Measurements from ENCODE around the gene FBRSL1.

Gene FBRSL1

DNA sequence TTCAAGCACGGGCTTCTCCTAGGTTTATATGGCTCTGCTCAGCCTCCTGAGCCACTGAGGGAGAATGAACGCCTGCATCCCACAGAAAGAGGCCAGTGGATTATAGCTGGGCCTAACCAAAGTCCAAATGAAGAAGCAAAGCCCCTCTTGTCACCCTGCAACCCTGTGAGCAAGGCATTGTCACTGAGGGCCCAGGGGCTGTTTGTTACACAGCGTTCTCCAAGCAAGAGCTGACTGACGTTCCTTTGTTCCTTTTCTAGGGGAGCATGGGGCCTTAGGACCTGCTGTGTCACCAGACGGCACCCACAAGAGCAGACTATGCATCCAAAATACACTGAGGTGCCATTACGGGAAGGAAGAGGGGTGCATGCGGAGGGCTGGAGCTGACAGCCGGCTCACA lies 4.3 kb upstream of the FBRSL1 start:
- ATAC-seq = no peak
- no peak for TF ChIP-seq ESRRG (CRISPR knock-in tag; IDR thresholded peaks at IDR 0.05)
- TF ChIP-seq OSR1 (CRISPR knock-in tag; IDR thresholded peaks at IDR 0.05) = no peak
- TF ChIP-seq ZNF565 (CRISPR knock-in tag; conservative IDR thresholded peaks at IDR 0.05; ENCODE audit: low read depth) = no peak
- TF ChIP-seq CSDC2 (CRISPR knock-in tag; IDR thresholded peaks at IDR 0.05) = no peak
- no peak for TF ChIP-seq ISL1 (CRISPR knock-in tag; IDR thresholded peaks at IDR 0.05)
- TF ChIP-seq TSHZ2 (CRISPR knock-in tag; IDR thresholded peaks at IDR 0.05) = no peak
- no peak for TF ChIP-seq TCF4 (CRISPR knock-in tag; IDR thresholded peaks at IDR 0.05; ENCODE audit: borderline replicate concordance)
- no peak for TF ChIP-seq ZNF70 (CRISPR knock-in tag; IDR thresholded peaks at IDR 0.05)
- no peak for TF ChIP-seq ZC3H10 (CRISPR knock-in tag; IDR thresholded peaks at IDR 0.05)

- TF ChIP-seq SNAI2 (CRISPR knock-in tag; IDR thresholded peaks at IDR 0.05) = no peak
- TF ChIP-seq CSDC2 (CRISPR knock-in tag; IDR thresholded peaks at IDR 0.05) = no peak
- no peak for TF ChIP-seq ZC3H10 (CRISPR knock-in tag; IDR thresholded peaks at IDR 0.05)
- no peak for TF ChIP-seq OSR1 (CRISPR knock-in tag; IDR thresholded peaks at IDR 0.05)
- no peak for ATAC-seq
Measured at GRCh38 chr12:132486168-132486567, 3.8 kb upstream of the FBRSL1 start.

DNA sequence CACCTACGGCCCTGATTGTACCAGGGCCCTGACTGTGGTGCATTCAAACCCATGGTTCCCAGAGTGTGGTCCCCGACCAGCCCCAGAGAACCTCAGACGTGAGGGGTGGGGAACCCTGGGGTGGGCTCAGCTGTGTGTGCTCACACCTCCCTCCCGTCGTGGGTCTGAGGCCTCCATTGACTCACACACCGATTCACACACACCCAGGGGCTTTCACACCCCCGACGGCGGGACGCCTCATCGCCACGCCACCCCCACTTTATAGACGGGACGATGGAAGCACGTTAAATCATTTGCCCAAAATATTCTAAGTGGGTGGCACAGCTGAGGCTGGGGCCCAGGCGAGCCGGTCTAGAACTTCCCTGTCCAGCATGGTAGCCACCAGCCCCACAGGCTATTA lies 3.4 kb upstream of the FBRSL1 start:
- ATAC-seq = no peak
- TF ChIP-seq TSHZ2 (CRISPR knock-in tag; IDR thresholded peaks at IDR 0.05) (no peak), ZNF565 (CRISPR knock-in tag; conservative IDR thresholded peaks at IDR 0.05; ENCODE audit: low read depth) (no peak), ISL1 (CRISPR knock-in tag; IDR thresholded peaks at IDR 0.05) (no peak), ZC3H10 (CRISPR knock-in tag; IDR thresholded peaks at IDR 0.05) (no peak), ARNTL (CRISPR knock-in tag; IDR thresholded peaks at IDR 0.05; ENCODE audit: borderline replicate concordance, low read depth) (no peak), TCF4 (CRISPR knock-in tag; IDR thresholded peaks at IDR 0.05; ENCODE audit: borderline replicate concordance) (no peak), GLIS3 (CRISPR knock-in tag; IDR thresholded peaks at IDR 0.05) (no peak), PPARA (CRISPR knock-in tag; IDR thresholded peaks at IDR 0.05; ENCODE audit: borderline replicate concordance) (no peak), BACH2 (CRISPR knock-in tag; IDR thresholded peaks at IDR 0.05; ENCODE audit: borderline replicate concordance) (no peak), RARB (CRISPR knock-in tag; IDR thresholded peaks at IDR 0.05) (no peak), SNAI2 (CRISPR knock-in tag; IDR thresholded peaks at IDR 0.05) (no peak), ESRRG (CRISPR knock-in tag; IDR thresholded peaks at IDR 0.05) (no peak), CSDC2 (CRISPR knock-in tag; IDR thresholded peaks at IDR 0.05) (no peak), ZFP30 (CRISPR knock-in tag; IDR thresholded peaks at IDR 0.05) (no peak), ZNF70 (CRISPR knock-in tag; IDR thresholded peaks at IDR 0.05) (no peak), TOX (CRISPR knock-in tag; IDR thresholded peaks at IDR 0.05; ENCODE audit: borderline replicate concordance) (no peak), OSR1 (CRISPR knock-in tag; IDR thresholded peaks at IDR 0.05) (no peak), CREB5 (CRISPR knock-in tag; IDR thresholded peaks at IDR 0.05; ENCODE audit: low read depth) (no peak)
- TF ChIP-seq, protein P1, sequence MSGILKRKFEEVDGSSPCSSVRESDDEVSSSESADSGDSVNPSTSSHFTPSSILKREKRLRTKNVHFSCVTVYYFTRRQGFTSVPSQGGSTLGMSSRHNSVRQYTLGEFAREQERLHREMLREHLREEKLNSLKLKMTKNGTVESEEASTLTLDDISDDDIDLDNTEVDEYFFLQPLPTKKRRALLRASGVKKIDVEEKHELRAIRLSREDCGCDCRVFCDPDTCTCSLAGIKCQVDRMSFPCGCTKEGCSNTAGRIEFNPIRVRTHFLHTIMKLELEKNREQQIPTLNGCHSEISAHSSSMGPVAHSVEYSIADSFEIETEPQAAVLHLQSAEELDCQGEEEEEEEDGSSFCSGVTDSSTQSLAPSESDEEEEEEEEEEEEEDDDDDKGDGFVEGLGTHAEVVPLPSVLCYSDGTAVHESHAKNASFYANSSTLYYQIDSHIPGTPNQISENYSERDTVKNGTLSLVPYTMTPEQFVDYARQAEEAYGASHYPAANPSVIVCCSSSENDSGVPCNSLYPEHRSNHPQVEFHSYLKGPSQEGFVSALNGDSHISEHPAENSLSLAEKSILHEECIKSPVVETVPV (CRISPR knock-in tag; IDR thresholded peaks at IDR 0.05) = no peak
- TF ChIP-seq, protein P2, sequence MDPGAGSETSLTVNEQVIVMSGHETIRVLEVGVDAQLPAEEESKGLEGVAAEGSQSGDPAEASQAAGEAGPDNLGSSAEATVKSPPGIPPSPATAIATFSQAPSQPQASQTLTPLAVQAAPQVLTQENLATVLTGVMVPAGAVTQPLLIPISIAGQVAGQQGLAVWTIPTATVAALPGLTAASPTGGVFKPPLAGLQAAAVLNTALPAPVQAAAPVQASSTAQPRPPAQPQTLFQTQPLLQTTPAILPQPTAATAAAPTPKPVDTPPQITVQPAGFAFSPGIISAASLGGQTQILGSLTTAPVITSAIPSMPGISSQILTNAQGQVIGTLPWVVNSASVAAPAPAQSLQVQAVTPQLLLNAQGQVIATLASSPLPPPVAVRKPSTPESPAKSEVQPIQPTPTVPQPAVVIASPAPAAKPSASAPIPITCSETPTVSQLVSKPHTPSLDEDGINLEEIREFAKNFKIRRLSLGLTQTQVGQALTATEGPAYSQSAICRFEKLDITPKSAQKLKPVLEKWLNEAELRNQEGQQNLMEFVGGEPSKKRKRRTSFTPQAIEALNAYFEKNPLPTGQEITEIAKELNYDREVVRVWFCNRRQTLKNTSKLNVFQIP (CRISPR knock-in tag; IDR thresholded peaks at IDR 0.05; ENCODE audit: borderline replicate concordance, low read depth) = no peak
